GM18870 (cell line): Measurements from ENCODE around the gene ARHGAP36.

ENCODE experiments used
- ATAC-seq: cut with Tn5 transposase; IDR thresholded peaks from one replicate; pipeline ENCODE4 v1.9.1; 2021; ENCODE audit warnings: moderate library complexity; ENCODE audit not compliant: unreplicated experiment

The ARHGAP36 gene

GRCh38 chrX:131058136-131058868, at the start of gene ARHGAP36:
Gene ARHGAP36 (plus strand): TSS chrX:131058346. CDS start chrX:131081666, 23,320 bp downstream.
- ATAC-seq: no peak

- ATAC-seq: no peak
Observed at GRCh38 chrX:131010186-131010585, 48.0 kb upstream of the ARHGAP36 start.

- no peak for ATAC-seq
Observed at GRCh38 chrX:131025336-131025735, 32.8 kb upstream of the ARHGAP36 start.

GRCh38 chrX:131032354-131033230, 25.6 kb upstream of the ARHGAP36 start:
- ATAC-seq: no peak

GRCh38 chrX:131034063-131034462, 24.1 kb upstream of the ARHGAP36 start:
- ATAC-seq: no peak

- ATAC-seq: no peak
Observed at GRCh38 chrX:131040781-131041180, 17.4 kb upstream of the ARHGAP36 start.

- no peak for ATAC-seq
Observed at GRCh38 chrX:131041667-131042066, 16.5 kb upstream of the ARHGAP36 start.

- ATAC-seq: no peak
Observed at GRCh38 chrX:131045726-131046125, 12.4 kb upstream of the ARHGAP36 start.

GRCh38 chrX:131046596-131046995, 11.6 kb upstream of the ARHGAP36 start:
- no peak for ATAC-seq

- ATAC-seq: no peak
Observed at GRCh38 chrX:131047180-131047579, 11.0 kb upstream of the ARHGAP36 start.

- no peak for ATAC-seq
Observed at GRCh38 chrX:131053076-131053475, 5.1 kb upstream of the ARHGAP36 start.

GRCh38 chrX:131054906-131055305, 3.2 kb upstream of the ARHGAP36 start:
- ATAC-seq: no peak

- no peak for ATAC-seq
Observed at GRCh38 chrX:131057706-131058105, 440 bp upstream of the ARHGAP36 start.

GRCh38 chrX:131059246-131059645, 1.1 kb downstream of the ARHGAP36 start:
- no peak for ATAC-seq

- ATAC-seq: no peak
Observed at GRCh38 chrX:131060147-131060546, 2.0 kb downstream of the ARHGAP36 start.

GRCh38 chrX:131061306-131061705, 3.2 kb downstream of the ARHGAP36 start:
- ATAC-seq: no peak

- ATAC-seq: no peak
Observed at GRCh38 chrX:131063613-131064012, 5.5 kb downstream of the ARHGAP36 start.

GRCh38 chrX:131066237-131066636, 8.1 kb downstream of the ARHGAP36 start:
- no peak for ATAC-seq

- ATAC-seq: no peak
Observed at GRCh38 chrX:131067216-131067615, 9.1 kb downstream of the ARHGAP36 start.

GRCh38 chrX:131067846-131068745, 9.9 kb downstream of the ARHGAP36 start:
- ATAC-seq: no peak
